ENCODE measurements around the gene RNF181.

Gene RNF181

DNA sequence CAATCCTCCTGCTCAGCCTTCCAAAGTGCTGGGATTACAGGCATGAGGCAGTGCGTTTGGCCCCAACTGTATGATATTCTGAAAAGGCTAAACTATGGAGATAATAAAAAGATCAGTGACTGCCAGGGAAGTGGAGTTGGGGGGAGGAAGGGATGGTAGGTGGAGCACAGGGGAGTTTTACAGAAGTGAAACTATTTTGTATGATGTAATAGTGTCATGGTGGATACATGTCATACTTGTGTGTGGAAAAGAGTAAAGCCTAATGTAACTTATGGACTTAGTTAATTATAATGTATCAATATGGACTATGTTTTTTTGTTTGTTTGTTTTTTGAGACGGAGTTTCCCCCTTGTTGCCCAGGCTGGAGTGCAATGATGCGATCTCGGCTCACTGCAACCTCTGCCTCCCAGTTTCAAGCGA lies 31.4 kb upstream of the RNF181 start (continued):
- TF ChIP-seq, protein P1, sequence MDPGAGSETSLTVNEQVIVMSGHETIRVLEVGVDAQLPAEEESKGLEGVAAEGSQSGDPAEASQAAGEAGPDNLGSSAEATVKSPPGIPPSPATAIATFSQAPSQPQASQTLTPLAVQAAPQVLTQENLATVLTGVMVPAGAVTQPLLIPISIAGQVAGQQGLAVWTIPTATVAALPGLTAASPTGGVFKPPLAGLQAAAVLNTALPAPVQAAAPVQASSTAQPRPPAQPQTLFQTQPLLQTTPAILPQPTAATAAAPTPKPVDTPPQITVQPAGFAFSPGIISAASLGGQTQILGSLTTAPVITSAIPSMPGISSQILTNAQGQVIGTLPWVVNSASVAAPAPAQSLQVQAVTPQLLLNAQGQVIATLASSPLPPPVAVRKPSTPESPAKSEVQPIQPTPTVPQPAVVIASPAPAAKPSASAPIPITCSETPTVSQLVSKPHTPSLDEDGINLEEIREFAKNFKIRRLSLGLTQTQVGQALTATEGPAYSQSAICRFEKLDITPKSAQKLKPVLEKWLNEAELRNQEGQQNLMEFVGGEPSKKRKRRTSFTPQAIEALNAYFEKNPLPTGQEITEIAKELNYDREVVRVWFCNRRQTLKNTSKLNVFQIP (CRISPR knock-in tag; IDR thresholded peaks at IDR 0.05; ENCODE audit: borderline replicate concordance, low read depth) = no peak
- TF ChIP-seq ARNTL (CRISPR knock-in tag; IDR thresholded peaks at IDR 0.05; ENCODE audit: borderline replicate concordance, low read depth) = no peak
- TF ChIP-seq ESRRG (CRISPR knock-in tag; IDR thresholded peaks at IDR 0.05) = no peak
- TF ChIP-seq TCF4 (CRISPR knock-in tag; IDR thresholded peaks at IDR 0.05; ENCODE audit: borderline replicate concordance) = no peak
- TF ChIP-seq BACH2 (CRISPR knock-in tag; IDR thresholded peaks at IDR 0.05; ENCODE audit: borderline replicate concordance) = no peak
- TF ChIP-seq ZC3H10 (CRISPR knock-in tag; IDR thresholded peaks at IDR 0.05) = no peak
- no peak for TF ChIP-seq CSDC2 (CRISPR knock-in tag; IDR thresholded peaks at IDR 0.05)

DNA sequence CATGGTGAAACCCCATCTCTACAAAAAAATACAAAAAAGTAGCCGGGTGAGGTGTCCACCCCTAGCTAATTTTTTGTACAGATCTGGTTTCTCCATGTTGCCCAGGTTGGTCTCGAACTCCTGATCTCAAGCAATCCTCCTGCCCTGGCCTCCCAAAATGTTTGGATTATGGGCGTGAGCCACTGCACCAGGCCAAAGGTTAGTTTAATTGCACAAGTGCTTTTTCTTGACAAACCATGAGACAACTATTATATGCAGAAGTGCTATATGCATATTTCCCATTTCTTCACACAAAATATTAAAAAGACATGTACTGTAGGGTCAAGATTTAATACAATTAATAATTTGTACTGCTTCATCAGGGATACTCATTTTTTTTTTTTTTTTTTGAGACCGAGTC lies 29.3 kb upstream of the RNF181 start:
- no peak for ATAC-seq
- TF ChIP-seq OSR1 (CRISPR knock-in tag; IDR thresholded peaks at IDR 0.05) (no peak), ESRRG (CRISPR knock-in tag; IDR thresholded peaks at IDR 0.05) (no peak), ISL1 (CRISPR knock-in tag; IDR thresholded peaks at IDR 0.05) (no peak), RARB (CRISPR knock-in tag; IDR thresholded peaks at IDR 0.05) (no peak), CSDC2 (CRISPR knock-in tag; IDR thresholded peaks at IDR 0.05) (no peak), ZC3H10 (CRISPR knock-in tag; IDR thresholded peaks at IDR 0.05) (no peak), ARNTL (CRISPR knock-in tag; IDR thresholded peaks at IDR 0.05; ENCODE audit: borderline replicate concordance, low read depth) (no peak)
- TF ChIP-seq, protein P2, sequence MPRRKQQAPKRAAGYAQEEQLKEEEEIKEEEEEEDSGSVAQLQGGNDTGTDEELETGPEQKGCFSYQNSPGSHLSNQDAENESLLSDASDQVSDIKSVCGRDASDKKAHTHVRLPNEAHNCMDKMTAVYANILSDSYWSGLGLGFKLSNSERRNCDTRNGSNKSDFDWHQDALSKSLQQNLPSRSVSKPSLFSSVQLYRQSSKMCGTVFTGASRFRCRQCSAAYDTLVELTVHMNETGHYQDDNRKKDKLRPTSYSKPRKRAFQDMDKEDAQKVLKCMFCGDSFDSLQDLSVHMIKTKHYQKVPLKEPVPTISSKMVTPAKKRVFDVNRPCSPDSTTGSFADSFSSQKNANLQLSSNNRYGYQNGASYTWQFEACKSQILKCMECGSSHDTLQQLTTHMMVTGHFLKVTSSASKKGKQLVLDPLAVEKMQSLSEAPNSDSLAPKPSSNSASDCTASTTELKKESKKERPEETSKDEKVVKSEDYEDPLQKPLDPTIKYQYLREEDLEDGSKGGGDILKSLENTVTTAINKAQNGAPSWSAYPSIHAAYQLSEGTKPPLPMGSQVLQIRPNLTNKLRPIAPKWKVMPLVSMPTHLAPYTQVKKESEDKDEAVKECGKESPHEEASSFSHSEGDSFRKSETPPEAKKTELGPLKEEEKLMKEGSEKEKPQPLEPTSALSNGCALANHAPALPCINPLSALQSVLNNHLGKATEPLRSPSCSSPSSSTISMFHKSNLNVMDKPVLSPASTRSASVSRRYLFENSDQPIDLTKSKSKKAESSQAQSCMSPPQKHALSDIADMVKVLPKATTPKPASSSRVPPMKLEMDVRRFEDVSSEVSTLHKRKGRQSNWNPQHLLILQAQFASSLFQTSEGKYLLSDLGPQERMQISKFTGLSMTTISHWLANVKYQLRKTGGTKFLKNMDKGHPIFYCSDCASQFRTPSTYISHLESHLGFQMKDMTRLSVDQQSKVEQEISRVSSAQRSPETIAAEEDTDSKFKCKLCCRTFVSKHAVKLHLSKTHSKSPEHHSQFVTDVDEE (CRISPR knock-in tag; IDR thresholded peaks at IDR 0.05) = no peak
- TF ChIP-seq, protein P3, sequence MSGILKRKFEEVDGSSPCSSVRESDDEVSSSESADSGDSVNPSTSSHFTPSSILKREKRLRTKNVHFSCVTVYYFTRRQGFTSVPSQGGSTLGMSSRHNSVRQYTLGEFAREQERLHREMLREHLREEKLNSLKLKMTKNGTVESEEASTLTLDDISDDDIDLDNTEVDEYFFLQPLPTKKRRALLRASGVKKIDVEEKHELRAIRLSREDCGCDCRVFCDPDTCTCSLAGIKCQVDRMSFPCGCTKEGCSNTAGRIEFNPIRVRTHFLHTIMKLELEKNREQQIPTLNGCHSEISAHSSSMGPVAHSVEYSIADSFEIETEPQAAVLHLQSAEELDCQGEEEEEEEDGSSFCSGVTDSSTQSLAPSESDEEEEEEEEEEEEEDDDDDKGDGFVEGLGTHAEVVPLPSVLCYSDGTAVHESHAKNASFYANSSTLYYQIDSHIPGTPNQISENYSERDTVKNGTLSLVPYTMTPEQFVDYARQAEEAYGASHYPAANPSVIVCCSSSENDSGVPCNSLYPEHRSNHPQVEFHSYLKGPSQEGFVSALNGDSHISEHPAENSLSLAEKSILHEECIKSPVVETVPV (CRISPR knock-in tag; IDR thresholded peaks at IDR 0.05) = no peak

DNA sequence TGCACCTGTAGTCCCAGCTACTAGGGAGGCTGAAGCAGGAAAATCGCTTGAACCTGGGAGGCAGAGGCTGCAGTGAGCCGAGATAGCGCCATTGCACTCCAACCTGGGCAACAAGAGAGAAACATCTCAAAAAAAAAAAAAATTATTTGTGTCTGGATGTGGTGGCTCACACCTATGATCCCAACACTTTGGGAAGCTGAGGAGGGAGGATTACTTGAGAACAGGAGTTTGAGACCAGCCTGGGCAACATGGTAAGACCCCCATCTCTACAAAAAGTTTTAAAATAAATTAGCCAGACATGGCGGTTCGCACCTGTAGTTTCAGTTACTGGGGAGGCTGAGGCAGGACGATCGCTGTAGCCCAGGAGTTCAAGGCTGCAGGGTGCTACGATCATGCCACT lies 19.8 kb upstream of the RNF181 start:
- ATAC-seq = no peak
- TF ChIP-seq ZNF8 (CRISPR knock-in tag; IDR thresholded peaks at IDR 0.05) (no peak), ZNF565 (CRISPR knock-in tag; conservative IDR thresholded peaks at IDR 0.05; ENCODE audit: low read depth) (no peak), TOX (CRISPR knock-in tag; IDR thresholded peaks at IDR 0.05; ENCODE audit: borderline replicate concordance) (no peak)

DNA sequence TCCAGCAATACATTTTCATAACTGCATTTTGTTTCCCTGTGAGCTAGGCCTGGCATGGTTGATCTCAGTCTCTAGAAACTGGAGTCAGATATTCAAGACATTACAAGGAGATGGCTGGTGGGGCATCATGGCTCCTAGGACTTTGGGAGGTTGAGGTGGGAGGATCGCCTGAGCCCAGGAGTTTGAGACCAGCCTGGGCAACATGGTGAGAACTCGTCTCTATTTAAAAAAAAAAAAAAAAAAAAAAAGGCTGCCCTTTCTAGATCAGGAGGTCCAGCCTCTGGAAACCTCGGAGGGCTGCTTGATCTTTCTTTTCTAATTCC lies 18.5 kb upstream of the RNF181 start:
- no peak for ATAC-seq
- TF ChIP-seq ZNF8 (CRISPR knock-in tag; IDR thresholded peaks at IDR 0.05) = no peak
- no peak for TF ChIP-seq SNAI2 (CRISPR knock-in tag; IDR thresholded peaks at IDR 0.05)
- no peak for TF ChIP-seq TCF4 (CRISPR knock-in tag; IDR thresholded peaks at IDR 0.05; ENCODE audit: borderline replicate concordance)
- no peak for TF ChIP-seq ZNF565 (CRISPR knock-in tag; conservative IDR thresholded peaks at IDR 0.05; ENCODE audit: low read depth)
- TF ChIP-seq, protein P1 (CRISPR knock-in tag; IDR thresholded peaks at IDR 0.05; ENCODE audit: borderline replicate concordance, low read depth) = no peak
- TF ChIP-seq BACH2 (CRISPR knock-in tag; IDR thresholded peaks at IDR 0.05; ENCODE audit: borderline replicate concordance) = no peak
- no peak for TF ChIP-seq ZFP3 (CRISPR knock-in tag; IDR thresholded peaks at IDR 0.05)
- TF ChIP-seq, protein P2 (CRISPR knock-in tag; IDR thresholded peaks at IDR 0.05) = no peak
- TF ChIP-seq ZFP30 (CRISPR knock-in tag; IDR thresholded peaks at IDR 0.05) = no peak
- TF ChIP-seq PPARA (CRISPR knock-in tag; IDR thresholded peaks at IDR 0.05; ENCODE audit: borderline replicate concordance) = no peak
- no peak for TF ChIP-seq ESRRG (CRISPR knock-in tag; IDR thresholded peaks at IDR 0.05)
- no peak for TF ChIP-seq RARB (CRISPR knock-in tag; IDR thresholded peaks at IDR 0.05)
- no peak for TF ChIP-seq ZC3H10 (CRISPR knock-in tag; IDR thresholded peaks at IDR 0.05)
- TF ChIP-seq, protein P4, sequence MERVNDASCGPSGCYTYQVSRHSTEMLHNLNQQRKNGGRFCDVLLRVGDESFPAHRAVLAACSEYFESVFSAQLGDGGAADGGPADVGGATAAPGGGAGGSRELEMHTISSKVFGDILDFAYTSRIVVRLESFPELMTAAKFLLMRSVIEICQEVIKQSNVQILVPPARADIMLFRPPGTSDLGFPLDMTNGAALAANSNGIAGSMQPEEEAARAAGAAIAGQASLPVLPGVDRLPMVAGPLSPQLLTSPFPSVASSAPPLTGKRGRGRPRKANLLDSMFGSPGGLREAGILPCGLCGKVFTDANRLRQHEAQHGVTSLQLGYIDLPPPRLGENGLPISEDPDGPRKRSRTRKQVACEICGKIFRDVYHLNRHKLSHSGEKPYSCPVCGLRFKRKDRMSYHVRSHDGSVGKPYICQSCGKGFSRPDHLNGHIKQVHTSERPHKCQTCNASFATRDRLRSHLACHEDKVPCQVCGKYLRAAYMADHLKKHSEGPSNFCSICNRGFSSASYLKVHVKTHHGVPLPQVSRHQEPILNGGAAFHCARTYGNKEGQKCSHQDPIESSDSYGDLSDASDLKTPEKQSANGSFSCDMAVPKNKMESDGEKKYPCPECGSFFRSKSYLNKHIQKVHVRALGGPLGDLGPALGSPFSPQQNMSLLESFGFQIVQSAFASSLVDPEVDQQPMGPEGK (CRISPR knock-in tag; IDR thresholded peaks at IDR 0.05; ENCODE audit: borderline replicate concordance) = no peak
- TF ChIP-seq GLIS3 (CRISPR knock-in tag; IDR thresholded peaks at IDR 0.05) = no peak
- TF ChIP-seq, protein P5, sequence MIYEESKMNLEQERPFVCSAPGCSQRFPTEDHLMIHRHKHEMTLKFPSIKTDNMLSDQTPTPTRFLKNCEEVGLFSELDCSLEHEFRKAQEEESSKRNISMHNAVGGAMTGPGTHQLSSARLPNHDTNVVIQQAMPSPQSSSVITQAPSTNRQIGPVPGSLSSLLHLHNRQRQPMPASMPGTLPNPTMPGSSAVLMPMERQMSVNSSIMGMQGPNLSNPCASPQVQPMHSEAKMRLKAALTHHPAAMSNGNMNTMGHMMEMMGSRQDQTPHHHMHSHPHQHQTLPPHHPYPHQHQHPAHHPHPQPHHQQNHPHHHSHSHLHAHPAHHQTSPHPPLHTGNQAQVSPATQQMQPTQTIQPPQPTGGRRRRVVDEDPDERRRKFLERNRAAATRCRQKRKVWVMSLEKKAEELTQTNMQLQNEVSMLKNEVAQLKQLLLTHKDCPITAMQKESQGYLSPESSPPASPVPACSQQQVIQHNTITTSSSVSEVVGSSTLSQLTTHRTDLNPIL (CRISPR knock-in tag; IDR thresholded peaks at IDR 0.05; ENCODE audit: low read depth) = no peak

All from SK-N-SH treated with all-trans-retinoic acid at 6 μM for 48 hours (cell line).